Measurements from ENCODE around the gene SREBF2.
"Not testable (repeated sequence)": the region's sequence is repeated elsewhere in the genome, so short reads cannot be mapped to it uniquely, and the experiment has no call there.

SREBF2 gene

DNA sequence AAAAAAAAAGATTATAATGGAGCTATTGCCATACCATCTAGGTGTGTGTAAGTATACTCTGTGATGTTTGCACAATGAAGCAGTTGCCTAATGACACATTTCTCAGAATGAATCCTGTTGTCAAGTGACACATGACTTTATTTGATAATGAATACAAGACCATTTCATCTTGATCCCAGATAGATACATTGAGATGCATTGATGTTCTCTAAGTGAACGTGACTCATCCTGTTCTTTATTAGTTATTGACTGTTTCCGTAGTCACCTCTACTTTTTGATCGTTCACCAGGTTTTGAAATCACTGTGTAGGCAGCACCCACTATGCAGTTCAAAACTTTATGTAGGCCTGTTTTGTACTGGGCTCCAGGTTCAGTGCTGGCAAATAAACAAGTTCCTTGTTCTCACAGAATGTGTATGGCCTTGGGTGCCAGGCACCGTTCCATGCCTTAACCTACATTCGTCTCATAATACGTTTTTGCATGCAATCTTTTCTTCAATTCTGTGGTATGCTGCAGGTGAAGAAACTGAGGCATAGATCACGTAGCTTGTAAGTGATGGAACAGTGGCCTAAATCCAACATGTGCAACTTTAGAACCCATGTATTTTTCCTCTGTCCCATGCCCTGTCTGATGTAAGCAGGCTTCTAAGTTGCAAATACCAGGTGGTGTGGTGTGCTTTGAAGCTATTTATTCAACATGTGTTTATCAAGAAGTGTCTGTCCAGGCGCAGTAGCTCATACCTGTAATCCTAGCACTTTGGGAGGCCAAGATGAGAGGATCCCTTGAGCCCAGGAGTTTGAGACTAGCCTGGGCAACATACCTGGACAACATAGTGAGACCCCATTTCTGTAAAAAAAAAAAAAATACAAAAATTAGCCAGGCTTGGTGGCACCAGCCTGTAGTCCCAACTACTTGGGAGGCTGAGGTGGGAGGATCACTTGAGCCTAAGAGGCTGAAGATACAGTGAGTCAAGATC lies 10.4 kb downstream of the SREBF2 start:
- no peak for DNase-seq

DNA sequence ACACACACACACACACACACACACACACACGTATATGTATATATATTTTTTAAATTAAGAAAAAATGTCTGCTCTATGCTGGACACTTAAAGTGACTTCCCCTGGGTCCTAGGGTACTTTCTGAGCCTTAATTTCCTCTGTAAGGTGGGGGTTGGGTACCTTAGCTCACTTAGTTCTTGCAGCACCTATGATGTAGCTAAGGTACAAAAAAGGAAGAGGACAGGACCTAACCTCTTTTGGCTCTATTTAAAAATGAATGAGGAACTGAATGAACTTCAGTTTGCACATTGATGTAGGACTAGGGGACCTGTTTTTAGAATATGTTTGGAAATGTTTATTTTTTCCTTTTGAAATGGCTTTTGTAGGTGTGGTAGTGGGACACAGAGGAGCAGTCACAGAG lies 11.1 kb downstream of the SREBF2 start:
- DNase-seq: no peak

DNA sequence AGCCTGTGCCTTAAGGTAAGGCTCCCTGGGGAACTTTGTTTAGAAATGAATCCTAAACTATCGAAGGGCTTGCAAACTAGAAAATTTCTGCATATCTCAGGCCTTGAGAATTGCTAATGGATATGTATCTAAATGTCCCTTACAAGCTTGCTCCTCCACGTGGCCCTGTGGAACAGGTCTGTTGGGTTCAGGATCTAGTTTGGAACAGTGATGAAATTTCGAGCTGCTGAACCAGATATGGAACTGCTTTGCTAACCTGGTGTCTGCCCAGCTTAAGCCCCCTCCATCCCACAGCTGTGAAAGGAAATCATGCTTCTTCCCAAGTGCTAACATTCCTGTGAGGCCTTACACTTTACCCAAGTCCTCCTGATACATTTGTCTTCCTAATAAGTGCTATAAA lies 11.6 kb downstream of the SREBF2 start:
- DNase-seq: no peak

DNA sequence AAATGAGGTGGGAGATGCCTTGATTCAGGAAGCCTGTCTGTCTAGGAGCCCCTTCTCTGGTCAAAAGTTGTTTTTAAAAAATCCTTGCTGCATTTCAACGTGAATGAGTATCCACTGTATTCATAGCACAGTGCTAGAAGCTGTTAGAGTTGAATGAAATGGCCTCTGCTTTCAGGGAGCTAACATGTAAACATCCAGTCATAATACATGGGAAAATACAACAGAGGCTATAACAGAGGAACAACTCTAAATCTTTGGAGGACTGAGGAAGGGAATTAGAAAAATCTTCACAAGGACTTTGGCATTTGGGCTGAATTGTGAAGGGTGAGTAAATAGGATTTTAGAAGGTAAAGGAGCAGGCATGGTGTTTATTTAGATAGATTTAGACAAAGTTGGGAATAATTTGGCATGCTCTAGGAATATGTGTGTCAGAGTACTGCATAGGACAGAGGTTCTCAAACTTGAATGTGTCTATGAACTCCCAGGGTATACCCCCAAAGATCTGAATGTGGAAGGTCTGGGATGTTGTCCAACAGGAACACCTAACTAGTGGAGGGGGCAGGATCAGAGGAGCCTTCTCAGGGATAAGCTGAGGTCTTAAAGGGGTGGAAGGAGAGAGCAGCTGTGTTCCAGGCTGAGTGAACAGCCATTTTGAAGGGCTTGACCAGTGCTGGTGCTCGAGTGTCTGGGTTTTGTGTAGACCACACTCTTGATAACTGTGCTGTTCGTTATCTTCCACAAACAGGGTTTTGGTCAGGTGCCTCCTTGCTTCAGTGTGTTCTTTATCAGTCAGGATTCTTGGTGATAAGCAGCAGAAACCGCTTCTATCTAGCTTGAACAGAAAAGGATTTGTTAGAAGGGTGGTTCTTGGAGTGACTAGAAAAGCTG lies 12.7 kb downstream of the SREBF2 start:
- DNase-seq: no peak

DNA sequence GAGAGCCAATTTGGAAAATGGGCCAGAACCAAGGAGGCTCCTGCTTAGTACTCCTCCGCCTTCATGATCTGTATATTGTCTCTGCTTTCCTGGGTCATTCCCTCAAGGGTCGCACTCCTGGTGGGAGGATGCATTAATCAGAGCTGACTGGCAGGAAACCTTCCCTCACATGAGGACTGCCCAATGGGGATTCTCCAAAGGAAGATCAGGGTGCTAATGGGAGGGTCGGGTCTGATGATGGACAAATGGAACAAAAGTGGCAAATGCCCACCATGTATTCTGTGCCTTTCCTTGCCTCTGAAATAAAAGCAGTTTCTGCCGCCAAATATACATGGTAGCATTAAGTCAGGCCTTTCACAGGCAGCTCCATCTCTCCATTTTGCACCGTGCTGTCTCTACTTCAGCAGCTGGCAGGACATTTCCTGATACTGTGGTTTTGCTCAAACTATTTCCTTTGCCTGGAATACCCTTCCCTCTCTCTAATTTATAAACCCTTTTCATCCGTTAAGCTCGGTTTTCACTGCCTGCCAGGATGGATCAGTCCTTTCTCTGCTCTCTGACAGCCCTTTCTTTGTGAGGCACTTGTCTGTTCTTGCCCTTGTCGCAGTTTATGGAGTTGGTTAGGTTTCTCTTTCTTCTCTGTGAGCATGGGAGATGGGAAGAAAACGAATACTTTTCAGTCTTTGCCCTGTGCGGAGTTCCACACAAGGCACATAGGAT lies 13.5 kb downstream of the SREBF2 start:
- no peak for DNase-seq

DNA sequence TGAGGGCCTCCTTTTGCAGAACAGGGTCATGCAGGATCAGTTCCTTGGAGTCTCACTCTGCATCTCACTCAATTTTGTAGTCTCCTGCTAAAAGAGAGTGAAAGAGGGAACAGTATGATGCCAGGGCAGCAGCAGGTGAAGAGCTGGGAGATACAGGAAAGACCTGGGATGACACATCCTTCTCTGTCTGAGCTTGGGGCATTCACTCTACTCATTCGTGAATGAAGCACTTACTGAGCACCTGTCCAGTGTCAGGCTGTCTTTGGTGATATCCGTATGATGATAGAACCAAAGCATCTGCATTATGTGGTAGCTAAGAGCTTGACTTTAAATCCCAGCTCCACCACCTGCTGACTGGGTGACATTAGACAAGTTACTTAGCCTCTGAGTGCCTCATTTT lies 14.4 kb downstream of the SREBF2 start:
- DNase-seq: no peak

DNA sequence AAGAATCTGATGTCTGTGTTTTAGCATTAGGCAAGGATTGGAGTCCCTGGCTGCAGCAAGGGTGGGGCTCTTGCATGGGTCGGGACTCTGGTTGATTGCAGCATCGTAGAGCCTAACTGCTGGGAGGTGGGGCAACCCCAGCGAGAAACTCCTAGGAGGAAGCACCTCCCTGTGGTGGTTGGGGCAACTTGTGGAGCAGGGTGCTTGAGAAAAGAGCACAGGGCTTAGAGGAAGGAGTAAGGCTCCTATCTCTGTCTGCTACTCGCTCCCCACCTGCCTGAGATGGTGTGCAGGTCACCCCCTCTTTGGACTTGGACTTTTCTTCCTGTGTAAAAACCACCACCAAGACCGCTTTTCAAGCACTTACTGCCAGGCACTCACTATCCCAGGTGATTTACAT lies 15.6 kb downstream of the SREBF2 start:
- DNase-seq: peak in 1 of 2 donors; percentile 45

DNA sequence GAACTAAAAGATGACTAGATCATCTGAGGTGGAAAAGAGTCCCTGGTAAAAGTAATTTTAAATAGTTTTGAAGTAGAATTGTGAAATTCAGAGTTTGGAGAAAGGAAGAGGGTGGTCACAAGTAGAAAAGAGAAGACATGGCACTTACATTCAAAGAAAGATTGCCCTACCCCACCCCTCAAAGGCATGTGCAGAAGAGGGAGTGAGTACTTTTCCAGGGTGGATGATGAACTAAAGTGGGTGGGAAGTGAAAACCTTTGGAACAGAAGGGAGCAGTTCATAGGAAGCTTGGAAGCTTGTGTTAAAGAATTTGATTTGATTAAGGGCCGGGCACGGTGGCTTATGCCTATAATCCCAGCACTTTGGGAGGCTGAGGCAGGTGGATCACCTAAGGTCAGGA lies 23.6 kb downstream of the SREBF2 start:
- no peak for DNase-seq

DNA sequence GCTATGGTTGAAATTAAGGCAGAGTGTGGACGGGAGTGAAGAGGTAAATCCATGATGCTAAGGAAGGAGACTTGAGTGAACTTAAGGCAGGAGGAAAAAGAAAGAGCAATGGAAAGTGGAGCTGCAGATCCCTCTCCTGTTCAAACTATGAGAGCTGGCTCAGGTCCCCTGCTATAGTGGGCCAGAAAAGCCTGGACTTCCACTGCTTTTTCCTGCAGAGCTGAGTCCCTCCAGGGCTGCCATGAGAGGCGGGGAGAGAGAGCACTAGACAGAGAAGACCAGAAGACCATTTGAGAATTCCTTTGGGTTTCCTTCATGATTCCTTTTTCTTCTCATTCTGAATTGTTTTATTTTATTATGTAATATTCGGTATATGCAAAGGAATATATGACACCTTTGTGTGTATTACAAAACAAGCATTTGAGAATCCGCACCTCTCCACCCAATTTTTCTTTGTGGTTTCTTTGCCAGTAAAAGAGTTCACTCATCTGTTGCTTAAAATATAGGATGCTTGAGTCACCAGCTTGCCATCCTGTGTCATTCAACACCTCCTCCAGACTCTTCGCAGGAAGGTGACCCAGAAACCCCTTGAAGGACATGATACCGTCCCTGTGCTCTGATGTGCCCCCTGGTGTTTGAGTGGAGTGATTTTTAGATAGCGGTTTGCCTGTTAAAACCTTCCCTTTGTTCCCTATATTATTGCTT lies 24.4 kb downstream of the SREBF2 start:
- peak; percentile 8 to 86 for DNase-seq

DNA sequence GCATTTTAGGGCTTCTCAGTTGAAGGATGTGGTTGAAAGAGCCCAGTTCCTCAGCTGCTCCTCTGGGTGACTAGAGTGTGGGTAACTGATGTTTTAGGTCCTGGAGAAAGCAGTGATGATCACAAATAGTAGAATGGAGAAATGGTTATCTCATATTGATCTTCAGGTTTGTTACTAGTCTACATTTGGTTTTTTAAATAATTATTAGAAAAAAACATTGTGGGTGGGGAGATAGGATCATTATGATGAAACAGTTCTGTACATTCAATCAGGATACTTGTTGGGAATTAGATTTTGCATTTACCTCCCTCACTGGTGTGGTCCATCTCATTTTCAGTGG lies 24.9 kb downstream of the SREBF2 start:
- no peak for DNase-seq

DNA sequence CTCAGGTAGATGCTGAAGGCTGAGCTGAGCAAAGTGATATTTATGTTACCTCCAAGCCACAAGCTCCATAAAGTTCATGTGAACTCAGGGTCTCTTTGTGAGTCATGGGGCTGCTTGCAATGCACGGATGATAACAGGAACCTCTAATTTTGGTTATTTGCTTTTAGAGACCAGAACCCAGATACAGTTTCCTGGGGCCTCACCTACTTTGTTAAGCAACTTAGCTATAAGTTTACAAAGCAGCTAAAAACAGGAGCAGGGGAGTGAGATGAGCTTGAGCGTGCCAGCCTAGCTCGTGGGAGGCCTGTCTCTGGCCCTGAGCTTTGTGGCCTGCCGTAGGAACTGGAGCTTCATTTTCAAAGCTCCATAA lies 29.2 kb downstream of the SREBF2 start:
- DNase-seq: no peak

DNA sequence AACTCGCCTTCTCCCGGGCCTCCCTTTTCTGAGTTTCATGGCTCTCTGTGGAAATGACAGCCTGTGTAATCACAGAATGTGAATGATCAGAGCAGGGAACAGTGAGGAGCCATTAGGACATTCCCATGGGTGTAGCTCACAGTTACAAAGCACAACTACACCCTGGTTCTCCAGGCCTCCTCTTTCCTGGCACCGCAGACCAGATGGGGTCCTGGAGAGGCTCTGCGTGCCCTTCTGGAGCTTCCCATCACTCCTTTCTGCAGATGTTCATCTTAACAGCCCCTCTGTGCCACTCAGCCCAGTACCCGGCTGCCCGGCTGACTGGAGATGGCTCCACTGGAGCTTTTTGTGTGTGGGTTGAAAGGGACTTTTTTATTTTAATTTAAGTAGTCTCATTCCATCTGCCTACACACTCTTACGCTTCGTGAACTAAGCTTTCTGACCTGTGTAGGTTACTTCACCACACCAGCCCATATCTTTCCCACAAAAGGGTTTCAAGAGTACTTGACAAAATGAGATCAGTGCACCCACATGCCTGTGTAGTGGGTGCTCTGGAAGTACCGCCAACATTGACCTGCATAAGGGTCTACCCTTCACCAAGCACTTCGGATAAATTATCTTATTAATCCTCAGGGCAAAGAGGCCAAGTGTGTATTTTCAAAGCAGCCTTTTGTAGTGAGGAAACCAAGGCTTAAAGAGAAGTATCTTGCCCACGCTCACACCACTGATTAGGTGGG lies 29.8 kb downstream of the SREBF2 start:
- DNase-seq: no peak

DNA sequence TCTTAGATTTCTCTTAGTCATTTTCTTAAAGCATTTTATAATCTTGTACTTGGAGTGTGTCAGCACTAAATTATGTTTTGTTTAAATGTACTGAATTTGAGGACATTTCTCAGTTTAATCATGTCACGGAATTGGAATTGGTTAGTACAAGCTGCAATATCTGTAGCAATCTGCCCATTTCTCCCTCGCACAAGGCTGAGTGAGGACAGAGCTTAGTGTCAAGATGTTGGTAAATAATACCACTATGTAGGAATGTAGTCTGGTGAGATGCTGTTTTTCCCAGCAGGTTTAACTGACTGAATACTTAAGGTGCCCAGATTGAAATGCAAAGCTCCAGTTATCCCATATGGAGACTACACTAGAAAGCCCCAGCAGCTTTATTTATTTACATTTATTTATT lies 30.6 kb downstream of the SREBF2 start:
- no peak for DNase-seq

DNA sequence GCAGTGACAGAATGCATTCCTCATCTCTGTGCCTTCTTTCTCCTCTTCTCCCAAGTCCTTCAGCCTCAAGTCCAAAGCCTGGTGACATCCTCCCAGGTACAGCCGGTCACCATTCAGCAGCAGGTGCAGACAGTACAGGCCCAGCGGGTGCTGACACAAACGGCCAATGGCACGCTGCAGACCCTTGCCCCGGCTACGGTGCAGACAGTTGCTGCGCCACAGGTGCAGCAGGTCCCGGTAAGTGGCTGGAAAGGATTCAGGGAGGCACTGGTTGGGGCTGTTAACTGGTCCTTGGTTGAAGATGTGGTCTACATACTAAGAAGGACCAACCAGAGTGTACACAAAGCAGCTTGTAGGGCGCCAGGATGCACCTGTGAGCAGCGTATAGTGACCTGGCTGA lies 35.7 kb downstream of the SREBF2 start:
- DNase-seq: no peak

DNA sequence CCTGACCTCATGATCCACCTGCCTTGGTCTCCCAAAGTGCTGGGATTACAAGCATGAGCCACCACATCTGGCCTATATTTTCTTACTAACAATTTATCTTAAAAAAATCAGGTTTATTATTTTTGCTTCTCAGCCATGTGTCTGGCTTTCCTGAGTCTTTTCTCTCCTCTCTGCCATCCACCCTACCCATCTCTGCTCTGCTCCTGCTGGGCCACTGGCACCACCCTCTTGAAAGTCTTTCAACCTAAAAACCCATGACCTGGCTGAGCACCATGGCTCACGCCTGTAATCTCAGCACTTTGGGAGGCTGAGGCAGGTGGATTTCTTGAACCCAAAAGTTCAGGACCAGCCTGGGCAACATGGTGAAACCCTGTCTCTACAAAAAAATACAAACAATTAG lies 37.2 kb downstream of the SREBF2 start:
- DNase-seq: not testable (repeated sequence)

DNA sequence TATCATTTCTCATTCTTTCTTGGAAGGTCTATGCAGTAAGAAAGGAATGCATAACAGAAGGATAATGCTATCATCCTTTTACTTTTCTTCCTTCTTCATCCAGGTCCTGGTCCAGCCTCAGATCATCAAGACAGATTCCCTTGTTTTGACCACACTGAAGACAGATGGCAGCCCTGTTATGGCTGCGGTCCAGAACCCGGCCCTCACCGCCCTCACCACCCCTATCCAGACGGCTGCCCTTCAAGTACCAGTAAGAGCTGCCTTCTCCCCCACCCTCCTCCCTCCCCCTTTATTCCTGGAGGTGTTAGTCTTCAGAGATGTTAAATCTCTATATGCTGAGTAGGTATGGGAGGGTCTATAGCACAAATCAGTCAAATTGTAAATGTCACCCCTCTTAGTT lies 37.9 kb downstream of the SREBF2 start:
- DNase-seq: no peak

DNA sequence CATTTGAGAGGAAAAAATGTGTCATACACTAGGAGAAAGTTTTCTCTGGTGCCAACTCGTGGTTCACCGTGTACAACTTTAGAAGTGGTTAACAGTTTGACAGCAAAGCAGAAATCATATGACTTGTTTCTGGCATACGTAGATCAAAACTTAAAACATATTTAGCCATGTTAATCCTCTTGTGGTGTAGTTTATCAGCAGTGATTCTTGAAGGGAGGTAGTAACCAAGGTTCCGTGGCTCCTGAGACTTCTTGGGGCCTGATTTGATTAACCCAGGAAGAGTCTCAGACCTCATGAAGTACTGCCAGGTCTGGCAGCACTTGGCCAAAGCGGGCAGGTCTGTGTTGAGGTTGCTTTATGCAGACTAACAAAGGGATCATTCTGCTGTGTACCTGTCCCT lies 40.5 kb downstream of the SREBF2 start:
- DNase-seq: no peak

DNA sequence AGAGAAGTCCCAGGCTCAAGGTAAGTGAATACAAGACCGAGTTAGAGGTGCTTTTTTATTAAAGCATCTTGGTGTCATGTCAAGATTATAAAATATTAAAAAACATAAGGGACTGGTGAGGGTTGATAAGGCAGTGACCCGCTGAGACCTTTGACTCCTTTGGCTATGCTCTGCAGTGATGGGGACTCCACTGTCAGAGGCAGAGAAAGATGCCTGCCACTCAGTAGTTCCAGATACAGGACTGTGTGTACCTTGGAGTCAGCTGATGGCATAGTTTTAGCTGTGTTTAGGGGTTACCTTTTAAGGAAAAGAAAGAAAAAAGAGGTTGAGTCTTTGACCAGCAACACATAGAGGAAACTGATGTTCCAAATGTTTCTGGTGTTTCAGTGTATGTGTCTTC lies 41.2 kb downstream of the SREBF2 start:
- DNase-seq: no peak

DNA sequence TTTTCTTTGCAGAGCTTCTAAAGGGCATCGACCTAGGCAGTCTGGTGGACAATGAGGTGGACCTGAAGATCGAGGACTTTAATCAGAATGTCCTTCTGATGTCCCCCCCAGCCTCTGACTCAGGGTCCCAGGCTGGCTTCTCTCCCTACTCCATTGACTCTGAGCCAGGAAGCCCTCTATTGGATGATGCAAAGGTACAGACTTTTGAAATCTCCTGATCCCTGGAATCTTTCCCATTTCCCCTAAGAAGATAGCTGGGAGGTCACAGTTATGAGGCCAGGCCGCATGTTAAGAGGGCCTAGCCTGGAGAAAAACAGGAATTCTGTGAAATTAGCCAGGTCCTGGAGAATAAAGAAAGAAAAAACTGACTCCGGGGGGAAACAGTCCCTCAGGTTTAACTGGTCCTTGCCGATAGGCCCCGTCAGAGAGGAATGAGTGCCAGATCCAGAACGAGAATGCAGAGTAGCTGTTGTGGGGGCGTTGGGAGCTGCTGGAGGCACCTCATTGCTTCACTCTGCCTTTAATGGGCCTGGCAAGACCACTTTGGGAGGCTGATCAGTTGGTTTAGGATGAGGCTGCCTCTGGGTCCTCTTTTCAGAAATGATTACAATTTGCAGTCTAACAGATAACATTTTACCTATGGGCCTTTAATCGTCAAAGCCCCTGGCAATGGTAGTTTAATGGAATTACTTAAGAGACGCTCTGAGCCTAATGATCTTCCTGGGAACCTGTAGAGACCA lies 42.8 kb downstream of the SREBF2 start:
- no peak for DNase-seq

DNA sequence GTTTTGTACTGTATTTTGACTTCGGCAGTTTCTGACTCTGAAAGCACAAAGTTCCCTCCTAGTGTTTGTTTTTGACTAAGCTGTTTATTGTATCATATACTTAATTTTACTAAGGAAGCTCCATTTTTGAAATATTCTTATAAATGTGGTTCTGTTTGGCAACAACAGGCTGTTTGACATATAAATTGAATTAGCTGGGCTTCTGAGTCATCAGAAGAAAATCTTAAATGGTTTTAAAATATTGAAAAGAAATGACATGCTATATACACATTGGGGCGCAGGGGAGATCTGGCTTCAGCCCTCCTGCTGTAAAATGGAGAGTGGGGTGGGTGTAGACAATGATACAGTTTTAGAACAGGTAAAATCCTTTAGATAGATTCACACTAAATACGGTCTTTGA lies 43.4 kb downstream of the SREBF2 start:
- DNase-seq: no peak

DNA sequence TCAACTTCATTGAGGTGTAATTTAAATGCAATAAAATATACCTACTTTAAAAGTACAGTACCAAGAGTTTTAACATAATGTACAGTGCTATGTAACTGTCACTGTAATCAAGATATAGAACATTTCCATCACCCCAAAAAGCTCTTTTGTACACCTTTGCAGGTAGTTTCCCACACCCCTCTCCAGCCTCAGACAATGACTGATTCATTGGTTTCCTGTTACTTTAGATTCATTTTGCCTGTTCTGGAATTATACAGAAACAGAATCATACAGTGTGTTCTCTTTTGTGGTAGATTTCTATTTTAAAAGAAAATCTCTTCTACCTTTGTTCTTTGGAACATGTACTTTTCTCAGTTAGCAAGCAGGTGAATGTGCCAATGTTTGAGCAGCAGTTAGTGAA lies 43.8 kb downstream of the SREBF2 start:
- DNase-seq: no peak

Measured in bone marrow (tissue), 2 donors.